ENCODE measurements around the gene HDAC11. TPM values are rescaled to one million over a fixed set of nuclear protein-coding genes. Genes with fewer than 3 reads are reported as not detected.

HDAC11 gene
- total RNA-seq, 4 donors from 2014 or later = 13.0 to 40.4 (median 15.8) TPM

DNA sequence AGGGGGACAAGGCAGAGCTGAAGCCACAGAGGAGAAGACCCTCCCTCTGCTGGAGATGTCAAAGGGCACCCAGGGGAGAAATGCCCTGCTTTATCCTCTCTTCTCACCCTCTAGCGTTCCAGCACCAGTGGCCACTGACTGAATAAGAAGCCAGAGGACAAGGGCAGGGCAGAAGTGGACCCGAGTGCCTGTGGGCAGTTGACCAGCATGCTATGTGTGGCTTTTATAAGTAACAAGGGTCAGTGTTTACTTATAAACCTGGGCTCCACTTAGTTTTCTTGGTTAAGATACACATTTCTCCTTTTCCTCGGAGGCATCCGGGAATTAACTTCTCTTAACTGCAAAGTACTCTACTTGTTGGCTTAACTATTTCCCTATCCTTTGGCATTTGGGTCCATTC, 13.3 kb upstream of the HDAC11 start:
- in situ Hi-C loops (cut with MboI; ENCODE audit: low sequenced_read_pairs in 4 of 4) = loop anchor here in 1 of 4 donors (25.0 kb wide), 1 partner anchor 379 kb away; no protein-coding TSS in a partner anchor
- Histone ChIP-seq H3K36me3 (no peaks in the 10 kb centered on the region), H3K9me3 (no peaks in the 10 kb centered on the region), H3K4me1 (peaks cover 18 to 19% of the 10 kb centered on the region in 2 donors), H3K27me3 (no peaks in the 10 kb centered on the region), H3K4me3 (no peak overlapping the region), H3K27ac (no peak overlapping the region)
- ATAC-seq = no peak
- intact Hi-C loops (cut with DNase I; ENCODE audit: low total_unique reads) = no loop called here
- DNase-seq = no peak
- TF ChIP-seq, protein P1, sequence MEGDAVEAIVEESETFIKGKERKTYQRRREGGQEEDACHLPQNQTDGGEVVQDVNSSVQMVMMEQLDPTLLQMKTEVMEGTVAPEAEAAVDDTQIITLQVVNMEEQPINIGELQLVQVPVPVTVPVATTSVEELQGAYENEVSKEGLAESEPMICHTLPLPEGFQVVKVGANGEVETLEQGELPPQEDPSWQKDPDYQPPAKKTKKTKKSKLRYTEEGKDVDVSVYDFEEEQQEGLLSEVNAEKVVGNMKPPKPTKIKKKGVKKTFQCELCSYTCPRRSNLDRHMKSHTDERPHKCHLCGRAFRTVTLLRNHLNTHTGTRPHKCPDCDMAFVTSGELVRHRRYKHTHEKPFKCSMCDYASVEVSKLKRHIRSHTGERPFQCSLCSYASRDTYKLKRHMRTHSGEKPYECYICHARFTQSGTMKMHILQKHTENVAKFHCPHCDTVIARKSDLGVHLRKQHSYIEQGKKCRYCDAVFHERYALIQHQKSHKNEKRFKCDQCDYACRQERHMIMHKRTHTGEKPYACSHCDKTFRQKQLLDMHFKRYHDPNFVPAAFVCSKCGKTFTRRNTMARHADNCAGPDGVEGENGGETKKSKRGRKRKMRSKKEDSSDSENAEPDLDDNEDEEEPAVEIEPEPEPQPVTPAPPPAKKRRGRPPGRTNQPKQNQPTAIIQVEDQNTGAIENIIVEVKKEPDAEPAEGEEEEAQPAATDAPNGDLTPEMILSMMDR (IDR thresholded peaks at IDR 0.05 in 4 of 5, conservative IDR thresholded peaks at IDR 0.05 in 1 of 5) = no peak
- TF ChIP-seq POLR2A (IDR thresholded peaks at IDR 0.05) = no peak

DNA sequence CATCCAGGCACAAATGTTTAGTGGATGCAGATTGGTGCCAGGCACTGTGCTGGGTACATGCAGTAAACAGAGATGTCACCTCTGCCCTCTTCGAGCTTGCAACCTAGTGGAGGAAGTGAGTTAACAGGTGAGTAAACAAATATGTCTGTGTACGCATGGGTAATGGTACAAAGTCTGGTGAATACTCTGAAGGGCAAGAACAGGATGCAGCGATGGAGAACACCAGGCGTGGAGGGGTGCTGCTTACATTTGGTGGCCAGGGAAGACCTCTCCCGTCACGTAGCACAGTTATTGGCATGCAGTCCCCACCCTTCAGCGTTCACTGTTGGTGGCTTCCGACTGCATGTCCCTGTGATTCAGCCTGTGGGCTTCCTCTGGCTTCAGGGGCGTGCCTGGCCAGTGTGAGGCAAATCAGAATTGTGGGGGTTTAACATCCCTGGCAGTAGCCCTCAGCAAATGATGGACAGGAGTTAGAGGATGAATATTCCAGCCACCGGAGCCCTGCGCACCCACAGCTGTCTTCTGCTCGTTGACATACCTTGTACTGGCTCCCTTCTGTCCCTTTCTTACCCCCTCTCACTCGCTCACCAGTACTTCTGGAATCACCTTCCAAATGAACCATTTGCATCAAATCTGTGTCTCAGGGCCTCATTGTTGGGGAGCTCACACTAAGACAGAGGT, 9.1 kb upstream of the HDAC11 start:
- in situ Hi-C loops (cut with MboI; ENCODE audit: low sequenced_read_pairs in 4 of 4) (loop anchor here in 1 of 4 donors (25.0 kb wide), 1 partner anchor 384 kb away; no protein-coding TSS in a partner anchor), intact Hi-C loops (cut with DNase I; ENCODE audit: low total_unique reads) (no loop called here)
- H3K27ac ChIP-seq = no peak overlapping the region
- ATAC-seq (no peak), DNase-seq (no peak)
- peaks cover 5 to 6% of the 10 kb centered on the region in 2 donors for H3K4me1 ChIP-seq
- H3K4me3 ChIP-seq = no peak overlapping the region
- no peaks in the 10 kb centered on the region for H3K9me3 ChIP-seq
- TF ChIP-seq, protein P1 (IDR thresholded peaks at IDR 0.05 in 4 of 5, conservative IDR thresholded peaks at IDR 0.05 in 1 of 5) = no peak
- no peak for TF ChIP-seq POLR2A (IDR thresholded peaks at IDR 0.05)
- no peaks in the 10 kb centered on the region for H3K27me3 ChIP-seq
- no peaks in the 10 kb centered on the region for H3K36me3 ChIP-seq

GRCh38 chr3:13472286-13472685, 7.8 kb upstream of the HDAC11 start:
- TF ChIP-seq, protein P1 (IDR thresholded peaks at IDR 0.05 in 4 of 5, conservative IDR thresholded peaks at IDR 0.05 in 1 of 5) = no peak
- no peak for TF ChIP-seq POLR2A (IDR thresholded peaks at IDR 0.05)
- ATAC-seq = no peak
- Histone ChIP-seq H3K27me3 (no peaks in the 10 kb centered on the region), H3K9me3 (no peaks in the 10 kb centered on the region), H3K4me3 (no peak overlapping the region), H3K4me1 (peaks cover 16 to 18% of the 10 kb centered on the region in 2 donors), H3K36me3 (no peaks in the 10 kb centered on the region), H3K27ac (no peak overlapping the region)
- no peak for DNase-seq
- in situ Hi-C loops (cut with MboI; ENCODE audit: low sequenced_read_pairs in 4 of 4) (loop anchor here in 1 of 4 donors (25.0 kb wide), 1 partner anchor 385 kb away; no protein-coding TSS in a partner anchor), intact Hi-C loops (cut with DNase I; ENCODE audit: low total_unique reads) (no loop called here)

DNA sequence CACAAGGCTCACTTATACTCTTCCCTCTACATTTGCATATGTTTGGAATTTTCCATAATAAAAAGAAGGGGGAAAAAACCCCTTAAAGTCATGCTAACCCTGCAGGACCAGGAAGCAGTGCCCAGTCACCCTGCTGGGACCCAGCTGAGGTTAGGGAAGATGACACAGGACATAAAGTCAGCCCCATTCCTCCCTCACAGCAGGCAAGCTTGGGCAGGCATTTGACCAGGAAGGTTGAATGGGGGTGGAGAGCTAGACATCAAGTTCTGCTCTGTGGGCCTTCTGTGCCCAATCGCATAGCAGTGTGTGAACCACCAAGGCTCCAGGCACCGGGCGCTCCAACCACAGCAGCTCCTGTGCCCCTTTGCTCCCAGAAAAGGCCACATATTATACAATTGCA, 7.1 kb upstream of the HDAC11 start:
- Histone ChIP-seq H3K4me1 (peaks cover 24% of the 10 kb centered on the region in 2 donors), H3K36me3 (no peaks in the 10 kb centered on the region), H3K4me3 (no peak overlapping the region), H3K27me3 (no peaks in the 10 kb centered on the region), H3K9me3 (no peaks in the 10 kb centered on the region), H3K27ac (no peak overlapping the region)
- intact Hi-C loops (cut with DNase I; ENCODE audit: low total_unique reads) = no loop called here
- no peak for TF ChIP-seq POLR2A (IDR thresholded peaks at IDR 0.05)
- TF ChIP-seq, protein P1 (IDR thresholded peaks at IDR 0.05 in 4 of 5, conservative IDR thresholded peaks at IDR 0.05 in 1 of 5) = no peak
- in situ Hi-C loops (cut with MboI; ENCODE audit: low sequenced_read_pairs in 4 of 4) = loop anchor here in 1 of 4 donors (25.0 kb wide), 1 partner anchor 386 kb away; no protein-coding TSS in a partner anchor
- ATAC-seq (no peak), DNase-seq (no peak)

Measured in gastrocnemius medialis (tissue), 4 donors.